ENCODE data around the gene NR6A1.

The NR6A1 gene

DNA sequence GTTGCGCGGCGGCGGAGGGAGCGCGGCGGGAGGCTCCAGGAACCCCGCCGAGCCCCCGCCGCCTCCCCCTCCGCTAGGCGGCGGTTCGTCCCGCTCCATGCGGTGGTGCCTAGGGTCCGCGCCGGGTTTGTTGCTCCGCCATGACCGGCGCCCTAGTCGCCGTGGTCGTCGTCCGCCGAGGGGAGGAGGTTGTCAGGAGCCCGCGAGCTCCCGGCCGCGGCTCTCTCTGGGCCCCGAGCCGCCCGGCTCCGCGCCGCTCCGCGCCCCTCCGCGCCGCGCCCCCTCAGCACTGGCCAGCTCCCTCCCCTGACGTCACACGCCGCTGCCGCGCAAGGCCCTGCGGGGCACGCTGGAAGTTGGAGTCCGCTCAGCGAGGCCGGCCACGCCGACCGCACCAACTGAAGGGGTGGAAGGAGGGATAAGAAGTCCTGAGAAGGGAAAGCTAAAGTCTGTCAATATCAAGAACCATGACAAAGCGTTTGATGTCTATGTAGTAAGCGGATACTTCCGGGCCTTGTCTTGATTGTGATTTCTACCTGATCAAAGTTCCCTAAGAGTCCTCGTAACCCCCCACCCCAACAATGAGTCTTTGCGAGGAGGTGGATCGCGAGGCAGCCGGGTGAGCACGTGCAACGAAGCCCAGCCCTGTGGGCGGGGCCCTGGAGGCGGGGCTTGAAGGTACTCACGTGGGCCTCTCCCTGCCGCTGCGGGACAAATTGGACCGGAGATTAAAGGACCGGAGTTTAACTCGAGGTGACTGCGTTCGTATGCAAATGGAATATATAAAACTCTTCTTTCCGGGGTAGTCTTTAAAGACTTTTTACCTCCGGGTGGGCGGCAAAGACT is at the start of gene NR6A1:
Gene NR6A1, minus strand, starts transcription at position 291 of the 846 bp plus-strand sequence.
- DNase-seq, result peak; percentile 52 to 93

DNA sequence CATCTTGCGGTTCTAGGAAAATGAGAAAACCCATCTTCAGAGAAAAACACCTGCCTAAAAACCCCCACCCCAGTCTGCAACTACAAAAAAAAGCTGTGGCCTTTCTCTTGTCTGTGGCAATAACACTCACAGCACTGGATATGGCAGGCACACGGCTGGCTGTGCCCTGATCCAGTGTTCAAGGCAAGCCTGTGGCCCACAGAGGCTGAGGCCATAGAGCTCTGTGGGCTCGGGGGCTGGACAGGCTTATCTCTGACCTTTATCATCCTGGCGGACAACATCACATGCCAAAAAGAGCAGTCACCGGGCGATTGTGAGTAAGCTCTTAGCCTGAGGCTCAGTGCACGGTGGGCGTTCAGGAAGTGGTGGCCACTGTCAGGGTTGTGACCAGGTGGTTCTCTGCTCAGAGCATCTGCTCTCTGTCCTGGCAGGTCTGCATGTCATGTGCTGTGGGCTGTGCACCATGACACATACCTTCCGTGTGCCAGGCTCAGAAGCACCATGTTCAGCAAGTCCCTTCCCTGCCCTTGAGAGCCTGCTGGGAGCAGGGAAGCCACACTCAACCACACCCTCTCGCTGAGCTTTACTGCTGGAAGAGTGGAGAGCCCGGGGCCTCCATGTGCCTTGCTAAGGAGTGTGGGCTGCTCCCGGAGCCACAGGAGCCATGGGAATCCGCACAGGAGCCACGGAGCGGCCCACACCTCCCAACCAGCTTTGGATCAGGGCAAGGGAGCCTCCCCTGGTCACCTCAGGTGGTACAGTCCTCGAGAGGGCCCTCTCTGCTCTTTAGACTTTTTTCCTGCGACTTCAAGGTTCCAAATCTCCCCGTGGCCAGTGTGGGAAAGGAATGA is 47.5 kb upstream of the NR6A1 start:
- no peak for DNase-seq

DNA sequence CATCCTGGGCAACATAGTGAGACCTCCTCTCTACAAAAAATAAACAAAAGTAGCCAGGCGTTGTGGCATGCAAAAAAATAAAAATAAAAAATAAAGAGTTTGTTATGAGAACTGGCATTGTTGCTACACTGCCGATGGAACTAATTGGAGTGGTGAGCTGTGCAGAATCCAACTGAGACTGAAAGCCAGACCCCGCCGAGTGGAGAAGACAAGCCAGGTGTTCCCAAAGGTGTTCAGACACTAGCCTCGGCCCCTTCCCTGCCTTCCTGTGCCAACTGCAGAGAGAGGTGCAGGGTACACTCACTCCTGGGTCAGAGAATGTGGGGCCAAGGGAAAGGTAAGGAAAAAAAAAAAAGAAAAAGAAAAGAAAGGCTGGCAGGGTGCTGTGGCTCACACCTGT is 44.5 kb upstream of the NR6A1 start:
- DNase-seq, result no peak

DNA sequence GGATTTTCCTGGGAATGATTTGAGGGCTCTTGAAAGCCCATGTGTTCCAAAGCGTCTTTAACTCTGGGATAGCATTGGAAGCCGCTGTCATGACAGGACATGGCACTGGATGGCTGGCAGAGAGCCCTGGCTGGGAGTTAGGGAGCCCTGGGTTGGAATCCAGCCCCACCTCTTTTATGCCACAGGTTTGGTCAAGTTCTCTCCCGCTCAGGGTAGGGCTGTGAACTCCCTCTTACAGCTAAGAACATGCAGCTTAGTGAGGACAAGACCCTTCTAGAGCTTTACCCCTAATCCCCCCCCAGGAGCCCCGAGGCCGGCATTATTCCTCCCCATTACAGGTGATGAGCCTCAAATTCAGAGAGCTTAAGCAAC is 43.0 kb upstream of the NR6A1 start:
- DNase-seq, result no peak

DNA sequence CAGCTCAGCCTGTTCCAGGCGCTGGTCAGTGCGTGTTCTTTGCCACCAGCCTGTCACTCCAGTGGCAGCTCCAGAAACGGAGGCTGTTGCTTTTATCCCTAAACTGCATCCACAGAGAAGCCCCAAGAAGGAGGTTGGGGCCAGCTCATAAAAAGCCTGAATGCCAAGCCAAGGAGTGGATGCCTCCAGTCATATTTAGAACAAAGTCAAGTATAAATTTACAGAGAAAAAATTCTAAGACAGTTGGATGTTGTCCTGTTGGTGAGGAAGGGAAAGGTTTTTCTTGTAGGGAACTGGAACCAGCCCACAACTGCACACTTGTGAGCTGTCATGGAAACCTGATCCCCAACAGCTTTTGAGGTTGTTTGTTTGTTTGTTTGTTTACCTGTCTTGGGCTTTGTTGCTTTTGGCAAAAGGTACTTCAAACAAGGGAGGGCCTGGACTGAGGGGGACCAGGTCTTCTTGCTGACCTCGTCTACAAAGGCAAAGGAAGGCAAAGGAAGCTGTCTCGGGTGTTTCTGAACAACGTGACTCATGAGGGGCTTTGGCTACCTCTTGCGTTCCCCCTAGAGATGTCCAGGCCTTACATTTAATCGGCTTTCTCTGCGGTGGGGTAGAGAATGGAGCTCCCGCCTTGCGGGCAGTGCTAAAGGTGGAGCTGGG is 42.5 kb upstream of the NR6A1 start:
- DNase-seq, result no peak

DNA sequence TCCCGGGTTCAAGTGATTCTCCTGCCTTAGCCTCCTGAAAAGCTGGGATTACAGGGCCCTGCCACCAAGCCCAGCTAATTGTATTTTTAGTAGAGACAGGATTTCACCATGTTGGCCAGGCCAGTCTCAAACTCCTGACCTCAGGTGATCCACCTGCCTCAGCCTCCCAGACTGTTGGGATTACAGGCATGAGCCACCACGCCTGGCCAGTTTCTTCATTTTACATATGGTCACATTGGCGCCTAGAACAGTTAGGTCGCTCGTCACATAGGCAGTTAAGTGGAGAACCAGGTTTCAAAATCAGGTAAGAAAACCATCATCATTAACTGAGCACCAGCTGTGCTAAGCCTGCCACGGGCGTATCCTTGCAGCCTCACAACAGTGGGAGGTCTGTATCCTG is 41.9 kb upstream of the NR6A1 start:
- DNase-seq, result no peak

DNA sequence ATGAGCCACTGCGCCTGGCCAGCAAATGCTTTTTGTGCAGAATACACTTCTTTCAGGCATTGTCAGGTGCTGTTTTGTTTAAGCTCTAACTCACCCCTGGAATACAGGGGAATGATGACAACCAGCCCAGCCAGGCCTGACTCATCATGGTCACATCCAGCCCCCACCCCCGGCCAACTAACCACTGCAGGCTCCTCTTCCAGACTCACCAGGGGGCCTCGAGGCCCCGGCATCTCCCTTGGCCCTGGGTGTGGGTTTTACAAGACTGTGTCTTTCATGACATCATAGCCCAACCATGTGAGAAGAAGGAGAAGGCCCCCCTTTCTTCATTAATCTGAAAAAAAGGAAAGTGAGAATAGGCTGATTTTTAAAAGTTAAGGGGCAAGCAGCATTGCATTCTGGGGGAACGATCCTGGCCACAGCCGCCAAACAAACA is 41.3 kb upstream of the NR6A1 start:
- DNase-seq, result no peak

DNA sequence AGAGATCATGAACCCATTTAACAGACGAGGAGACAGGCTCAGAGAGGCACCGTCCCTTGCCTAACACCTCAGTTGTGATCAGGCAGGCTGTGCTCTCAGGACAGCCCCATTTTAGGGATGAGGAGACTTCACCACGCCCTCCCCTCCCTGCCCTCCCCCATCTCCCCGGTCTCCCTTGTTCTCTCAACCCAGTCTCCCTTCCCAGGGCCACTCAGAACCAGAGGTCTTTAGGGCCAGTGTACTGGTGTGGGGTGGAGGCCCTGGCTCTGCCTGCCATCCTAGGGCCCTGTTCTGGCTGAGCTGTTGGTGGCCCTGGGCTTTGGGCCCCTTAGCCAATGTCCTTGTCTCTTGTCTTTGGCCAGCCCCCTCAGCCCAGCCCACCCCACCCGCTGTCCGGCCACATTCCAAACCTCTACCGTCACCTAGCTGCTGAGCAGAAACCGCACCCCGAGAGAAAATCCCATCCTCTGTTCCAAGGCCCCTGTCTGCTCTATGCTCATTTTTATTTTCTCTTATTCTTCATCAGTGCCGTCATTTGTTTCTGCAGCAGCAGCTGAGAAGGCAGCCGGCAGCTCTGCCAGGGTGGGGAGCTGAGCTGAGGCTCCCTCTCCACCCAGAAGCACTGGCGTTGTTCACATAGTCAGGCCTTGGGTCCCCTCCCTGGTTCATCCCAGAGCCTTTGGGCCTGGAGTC is 39.7 kb upstream of the NR6A1 start:
- no peak for DNase-seq

DNA sequence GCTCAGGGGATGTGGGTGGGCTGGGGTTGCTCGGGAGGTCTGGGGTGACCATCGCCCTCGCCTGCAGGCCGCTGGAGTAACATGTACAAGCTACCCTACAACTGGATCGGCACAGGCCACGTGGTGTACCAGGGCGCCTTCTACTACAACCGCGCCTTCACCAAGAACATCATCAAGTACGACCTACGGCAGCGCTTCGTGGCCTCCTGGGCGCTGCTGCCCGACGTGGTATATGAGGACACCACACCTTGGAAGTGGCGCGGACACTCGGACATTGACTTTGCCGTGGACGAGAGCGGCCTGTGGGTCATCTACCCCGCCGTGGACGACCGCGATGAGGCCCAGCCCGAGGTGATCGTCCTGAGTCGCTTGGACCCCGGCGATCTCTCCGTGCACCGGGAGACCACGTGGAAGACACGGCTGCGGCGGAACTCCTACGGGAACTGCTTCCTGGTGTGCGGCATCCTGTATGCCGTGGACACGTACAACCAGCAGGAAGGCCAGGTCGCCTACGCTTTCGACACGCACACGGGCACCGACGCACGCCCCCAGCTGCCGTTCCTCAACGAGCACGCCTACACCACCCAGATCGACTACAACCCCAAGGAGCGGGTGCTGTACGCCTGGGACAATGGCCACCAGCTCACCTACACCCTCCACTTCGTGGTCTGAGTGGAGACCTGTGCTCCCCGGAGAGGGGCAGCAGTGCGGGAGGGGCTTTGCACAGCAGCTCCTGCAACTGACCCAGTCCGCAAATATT is 38.8 kb upstream of the NR6A1 start:
- DNase-seq, result no peak

DNA sequence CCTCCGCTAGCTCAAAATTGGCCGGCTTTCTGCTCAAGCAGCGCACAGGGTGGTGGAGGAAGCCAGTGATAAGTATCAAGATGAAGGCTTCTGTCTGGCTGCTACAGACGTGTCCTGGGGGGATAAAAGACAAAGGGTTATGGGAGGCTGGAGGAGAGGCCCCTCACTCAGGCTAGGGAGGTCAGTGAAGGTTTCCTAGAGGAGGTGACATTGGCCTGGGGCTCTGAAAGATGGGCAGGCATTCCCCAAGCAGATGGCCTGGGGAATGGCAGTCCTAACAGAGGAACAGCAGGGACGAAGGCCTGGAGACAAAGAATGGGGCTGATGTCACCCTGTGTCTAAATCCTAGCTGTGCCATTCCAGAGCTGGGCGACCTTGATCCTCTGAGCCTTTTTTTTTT is 38.1 kb upstream of the NR6A1 start:
- DNase-seq, result no peak

DNA sequence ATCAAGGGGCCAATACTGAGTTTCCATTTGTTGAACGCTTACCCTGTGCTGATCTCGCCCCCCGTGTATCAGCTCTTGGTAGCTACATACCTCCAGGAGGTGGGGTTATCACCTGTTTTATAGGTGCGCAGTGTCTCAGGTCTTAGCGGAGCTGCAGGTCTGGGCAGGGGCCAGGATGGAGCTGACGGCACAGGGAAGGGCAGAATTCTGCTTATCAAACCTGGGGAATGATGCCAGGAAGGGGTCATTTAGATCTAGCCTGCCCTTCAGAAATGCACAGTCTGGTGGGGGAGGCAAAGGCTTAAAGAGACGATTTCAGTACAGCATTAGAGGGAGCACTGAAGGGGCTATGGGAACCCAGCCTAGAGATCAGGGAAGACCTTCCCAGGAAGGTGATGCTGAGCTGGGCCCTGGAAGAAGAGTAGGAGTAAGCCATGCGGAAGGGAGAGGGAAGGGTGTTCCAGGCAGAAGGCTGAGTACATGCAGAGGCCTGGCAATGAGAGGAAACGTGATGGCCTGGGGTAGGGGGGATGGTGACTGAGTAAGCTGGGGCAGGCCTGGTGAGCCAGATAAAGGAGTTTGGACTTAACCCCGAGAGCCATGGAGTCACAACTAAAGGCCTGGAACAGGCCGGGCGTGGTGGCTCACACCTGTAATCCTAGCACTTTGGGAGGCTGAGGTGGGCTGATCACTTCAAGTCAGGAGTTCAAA is 37.3 kb upstream of the NR6A1 start:
- no peak for DNase-seq

DNA sequence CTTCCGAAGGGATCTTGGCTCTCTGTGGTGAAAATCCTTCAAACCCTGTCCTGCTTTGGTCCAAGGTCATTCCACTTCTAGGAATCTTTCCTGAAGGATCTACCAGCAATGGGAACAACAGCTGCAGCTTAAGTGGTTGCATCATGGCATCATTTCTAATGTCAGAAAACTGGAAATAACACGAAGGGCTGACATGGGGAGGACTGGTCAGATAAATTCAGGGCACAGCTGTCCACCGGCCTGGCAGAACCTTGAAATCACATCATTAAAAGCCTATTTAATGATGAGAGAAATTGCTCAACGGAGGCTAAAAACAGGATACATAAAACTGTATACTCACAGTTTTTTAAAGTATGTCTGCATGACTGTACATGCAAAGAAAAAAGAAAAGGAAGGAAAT is 34.1 kb upstream of the NR6A1 start:
- DNase-seq, result no peak

DNA sequence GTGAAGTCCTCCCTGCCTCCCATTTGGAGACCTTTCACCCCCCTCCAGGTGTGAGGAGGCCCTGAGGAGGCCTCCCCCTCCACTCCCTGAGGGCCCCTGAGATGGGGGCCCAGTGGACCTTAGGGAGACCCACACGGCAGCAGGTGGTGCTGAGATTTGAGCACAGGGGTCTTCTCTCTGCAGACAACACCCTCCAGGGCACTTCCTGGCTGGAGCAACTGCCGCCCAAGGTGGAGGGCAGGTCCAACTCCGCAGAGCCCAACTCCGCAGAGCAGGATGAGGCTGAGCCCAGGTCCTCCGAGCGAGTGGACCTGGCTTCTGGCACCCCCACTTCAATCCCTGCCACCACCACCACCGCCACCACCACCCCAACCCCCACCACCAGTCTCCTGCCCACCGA is 32.8 kb upstream of the NR6A1 start:
- DNase-seq, result no peak

DNA sequence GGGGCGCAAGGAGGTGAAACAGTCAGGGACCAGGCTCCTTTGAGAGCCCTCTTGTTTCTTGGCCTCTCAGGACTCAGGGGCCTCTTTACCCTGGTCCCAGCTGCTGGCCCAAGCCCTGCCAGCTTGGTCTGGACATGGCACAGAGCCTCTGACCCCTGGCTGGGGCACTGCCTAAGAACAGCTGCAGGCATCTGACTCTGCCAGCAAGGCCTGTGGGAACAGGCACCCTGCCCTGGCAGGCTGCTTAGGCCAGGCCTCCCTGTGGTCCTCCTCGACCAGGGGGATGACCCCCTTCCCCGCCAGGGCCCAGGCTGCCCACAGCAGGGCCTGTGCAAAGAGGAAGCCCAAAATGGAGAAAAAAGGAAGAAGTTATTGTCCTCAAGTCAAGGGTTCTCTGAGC is 31.3 kb upstream of the NR6A1 start:
- no peak for DNase-seq

DNA sequence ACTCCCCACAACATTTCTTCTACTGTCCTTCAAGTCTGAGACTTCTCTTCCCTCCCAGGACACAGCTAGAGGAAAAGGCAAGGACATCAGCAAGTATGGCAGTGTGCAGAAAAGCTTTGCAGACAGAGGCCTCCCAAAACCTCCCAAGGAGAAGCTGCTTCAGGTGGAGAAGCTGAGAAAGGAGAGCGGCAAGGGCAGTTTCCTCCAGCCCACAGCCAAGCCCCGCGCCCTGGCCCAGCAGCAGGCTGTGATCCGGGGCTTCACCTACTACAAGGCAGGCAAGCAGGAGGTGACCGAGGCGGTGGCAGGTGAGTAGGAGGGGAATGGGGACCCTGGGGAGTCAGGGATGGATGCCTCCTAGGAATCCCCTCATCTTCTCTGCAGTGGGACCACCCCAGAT is 30.2 kb upstream of the NR6A1 start:
- no peak for DNase-seq

DNA sequence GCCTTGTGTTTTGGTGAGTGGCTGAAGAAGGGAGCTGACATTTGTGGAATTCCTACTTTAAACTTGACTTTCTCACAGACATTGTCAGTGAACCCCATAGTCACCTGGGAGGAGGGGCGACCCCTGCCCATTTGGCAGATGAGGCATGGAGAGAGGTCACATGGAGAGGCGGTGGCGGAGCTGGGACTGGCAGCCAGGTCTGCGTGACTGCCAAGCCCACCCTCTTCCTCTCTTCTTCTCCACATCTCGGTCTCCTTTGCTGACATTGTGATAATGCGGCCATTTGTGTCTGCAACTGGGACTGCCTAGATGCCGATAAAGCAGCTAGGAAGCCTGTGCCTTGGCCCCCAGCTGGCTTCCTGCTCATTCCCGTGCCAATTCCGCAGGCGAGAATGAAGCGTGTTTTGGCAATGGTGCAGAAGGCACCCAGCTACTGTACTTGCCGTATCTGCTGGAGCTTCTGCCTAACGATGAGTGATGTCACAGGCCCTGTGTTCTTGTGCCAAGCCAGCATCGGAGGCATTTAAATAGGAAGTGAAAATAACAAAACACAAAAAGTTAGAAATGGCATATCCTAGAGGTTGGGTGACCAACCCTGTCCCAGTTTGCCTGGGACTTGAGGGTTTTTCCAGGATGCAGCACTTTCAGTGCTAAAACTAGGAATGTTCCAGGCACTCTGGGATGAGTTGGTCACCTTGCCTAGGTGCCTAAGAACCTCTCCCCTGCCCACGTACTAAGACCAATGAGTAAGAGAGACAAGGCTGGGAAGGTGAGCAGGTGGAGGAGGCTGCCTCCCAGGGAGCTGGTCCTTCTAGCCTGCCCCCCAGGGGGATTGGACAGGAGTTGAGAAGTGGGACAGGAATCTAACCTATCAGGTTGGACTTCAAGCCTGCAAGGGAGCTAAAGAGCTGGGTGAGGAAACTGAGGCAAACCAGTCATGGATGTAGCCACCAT is 29.5 kb upstream of the NR6A1 start:
- DNase-seq, result no peak

DNA sequence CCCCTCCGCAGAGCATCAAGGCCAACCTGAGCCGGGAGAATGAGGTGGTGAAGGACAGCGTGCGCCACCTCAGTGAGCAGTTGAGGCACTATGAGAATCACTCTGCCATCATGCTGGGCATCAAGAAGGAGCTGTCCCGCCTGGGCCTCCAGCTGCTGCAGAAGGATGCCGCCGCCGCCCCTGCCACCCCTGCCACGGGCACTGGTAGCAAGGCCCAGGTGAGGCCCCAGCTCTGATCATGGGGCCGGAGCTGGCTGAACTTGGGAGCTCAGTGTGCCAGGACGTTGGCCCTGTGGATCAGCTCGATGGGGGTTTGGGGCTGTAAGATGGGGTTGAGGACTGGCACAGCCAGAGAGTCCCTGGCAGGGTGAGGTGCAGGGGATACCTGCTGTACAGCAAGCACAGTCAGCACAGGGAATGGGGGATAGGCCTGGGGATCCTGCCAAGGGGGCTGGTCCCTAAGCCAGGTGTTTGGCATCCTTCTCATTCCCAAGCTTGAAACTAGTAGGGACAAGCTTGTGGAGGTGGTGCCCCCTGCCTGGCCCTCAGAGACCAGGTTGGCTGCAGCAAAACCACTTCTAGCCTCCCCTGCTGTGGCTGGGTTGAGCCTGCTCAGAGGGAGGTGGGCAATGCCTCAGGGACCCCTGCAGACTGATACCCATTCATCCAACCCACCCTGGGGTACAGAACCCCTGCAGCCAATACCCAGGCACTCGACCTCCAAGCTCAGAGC is 28.3 kb upstream of the NR6A1 start:
- DNase-seq, result no peak

DNA sequence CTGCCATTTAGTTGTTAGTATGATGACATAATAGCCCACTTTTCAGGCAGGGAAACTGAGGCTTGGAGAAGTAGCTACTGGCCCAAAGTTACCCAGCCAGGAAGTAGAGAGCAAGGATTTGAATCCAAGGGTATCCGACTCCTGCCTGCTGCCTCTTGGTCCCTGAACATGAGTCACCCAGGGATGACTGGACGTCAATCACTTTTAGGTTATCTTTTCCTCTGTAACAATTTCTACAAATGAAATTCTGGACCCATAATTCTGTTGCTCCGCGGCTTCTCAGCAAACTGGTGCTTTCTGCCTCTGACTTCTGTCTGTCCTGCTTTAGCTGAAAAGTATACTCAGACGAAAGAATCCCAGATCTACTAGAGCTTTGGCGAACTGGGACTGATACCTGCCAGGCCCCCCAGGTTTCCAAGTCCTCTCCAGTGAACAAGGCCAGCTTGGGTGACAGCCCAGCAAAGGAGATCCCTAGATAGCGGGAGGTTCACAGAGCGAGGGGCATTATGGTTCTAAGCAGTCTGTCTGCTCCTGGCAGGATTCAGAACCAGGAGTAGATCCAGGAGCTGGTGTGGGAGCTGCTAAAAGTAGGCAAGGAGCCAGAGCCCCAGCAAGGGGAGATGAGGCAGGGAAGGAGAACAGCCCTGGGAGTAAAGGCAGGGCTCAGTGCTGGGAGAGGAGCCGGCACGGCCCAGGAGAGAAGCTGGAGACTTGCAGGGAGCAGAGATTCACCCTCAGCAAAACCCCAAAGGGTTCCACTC is 26.4 kb upstream of the NR6A1 start:
- no peak for DNase-seq

Data from cerebellar nuclear complex (tissue), 1 donor.